ENCODE measurements around the gene OSBPL9. TPM values are rescaled to one million over a fixed set of nuclear protein-coding genes. Genes with fewer than 3 reads are reported as not detected.

OSBPL9 gene
- total and polyA plus RNA-seq, 9 of the 15 experiments (the other 6 are each of a cell fraction or from before 2014, with no cell fraction given), result 43.9 to 217 (median 170) TPM

- TF ChIP-seq TCF7L2 (IDR thresholded peaks at IDR 0.05; ENCODE audit: low read depth, low read length) (no peak), SREBF2 (CRISPR knock-in tag; IDR thresholded peaks at IDR 0.05) (no peak), TSC22D4 (tag; IDR thresholded peaks at IDR 0.05) (no peak), KHSRP (IDR thresholded peaks at IDR 0.05) (no peak), CREB1 (IDR thresholded peaks at IDR 0.05) (no peak), CREB1 (CRISPR knock-in tag; IDR thresholded peaks at IDR 0.05) (no peak)
Measured at GRCh38 chr1:51653127-51653526, 36.2 kb downstream of the OSBPL9 start (continued).

- Histone ChIP-seq H3K4me1 (replicated peaks in 1 of 2; ENCODE audit: control insufficient read depth in 2 of 2, insufficient read depth in 2 of 2, low read length in 2 of 2) (peaks cover 10 to 22% of the 10 kb centered on the region in 2 experiments; a peak in 4 of 5 replicates), H3K9ac (ENCODE audit: insufficient read depth in 1 of 2, low read depth in 2 of 2, low read length in 2 of 2) (no peak overlapping the region), H2AFZ (ENCODE audit: low read depth, low read length) (no peak overlapping the region), H3K79me2 (ENCODE audit: control insufficient read depth, insufficient read depth, low read length) (peaks cover 25% of the 10 kb centered on the region), H3K27ac (ENCODE audit: extremely low read depth, low read depth, low read length) (no peak overlapping the region), H4K20me1 (replicated peaks; ENCODE audit: control insufficient read depth, insufficient read depth, low read length) (no peaks in the 10 kb centered on the region), H3K4me2 (ENCODE audit: insufficient read depth, low read length) (no peak overlapping the region), H3K9me1 (ENCODE audit: control insufficient read depth, insufficient read depth, low read length) (no peaks in the 10 kb centered on the region), H3K4me3 (no peak overlapping the region), H3K36me3 (ENCODE audit: control insufficient read depth, insufficient read depth, low read length) (peaks cover 14% of the 10 kb centered on the region; the same call in 1 of the 3 replicates), H3K27me3 (ENCODE audit: control insufficient read depth in 2 of 2, insufficient read depth in 2 of 2, low read length in 2 of 2) (no peaks in the 10 kb centered on the region), H3K9me3 (replicated peaks; ENCODE audit: control insufficient read depth, insufficient read depth, low read depth, low read length) (no peaks in the 10 kb centered on the region)
- DNase-seq (ENCODE audit: extremely low read depth in 1 of 4, low spot score in 3 of 4), result no peak
- TF ChIP-seq ZNF778 (CRISPR knock-in tag; IDR thresholded peaks at IDR 0.05), result no peak
- no peak for TF ChIP-seq NUFIP1 (IDR thresholded peaks at IDR 0.05; ENCODE audit: partially characterized antibody)
- TF ChIP-seq HDAC1 (IDR thresholded peaks at IDR 0.05), result no peak
- TF ChIP-seq MBD1 (CRISPR knock-in tag; IDR thresholded peaks at IDR 0.05), result no peak
- 67% methylated on average over 1 of the region's 1 CpG for WGBS (ENCODE audit: insufficient coverage, low coverage, missing lambda C conversion rate)
- no TSS peak for BruUV-seq (replicated peaks)
- ChIA-PET POLR2A (interaction anchor here (0.6 to 2.0 kb wide), 2 partner anchors 13 to 840 kb away, joined by 3 to 5 read pairs; no protein-coding TSS in a partner anchor), CTCF (ENCODE audit: low intra/inter-chr PET ratio) (no interaction called here)
- intact Hi-C loops (cut with micrococcal nuclease) (no loop called here), in situ Hi-C loops (cut with MboI) (no loop called here)
- no peak for ATAC-seq
- no peak for FAIRE-seq
Measured at GRCh38 chr1:51654000-51654399, 37.1 kb downstream of the OSBPL9 start.
